ENCODE data around the gene KIAA0586.

GRCh38 chr14:58553959-58554358 lies 126.4 kb downstream of the KIAA0586 start:
- TF ChIP-seq CTCF (IDR thresholded peaks at IDR 0.05 in 4 of 5, conservative IDR thresholded peaks at IDR 0.05 in 1 of 5) (no peak), POLR2A (IDR thresholded peaks at IDR 0.05) (no peak)
